ENCODE results near the gene CARNS1.

DNA sequence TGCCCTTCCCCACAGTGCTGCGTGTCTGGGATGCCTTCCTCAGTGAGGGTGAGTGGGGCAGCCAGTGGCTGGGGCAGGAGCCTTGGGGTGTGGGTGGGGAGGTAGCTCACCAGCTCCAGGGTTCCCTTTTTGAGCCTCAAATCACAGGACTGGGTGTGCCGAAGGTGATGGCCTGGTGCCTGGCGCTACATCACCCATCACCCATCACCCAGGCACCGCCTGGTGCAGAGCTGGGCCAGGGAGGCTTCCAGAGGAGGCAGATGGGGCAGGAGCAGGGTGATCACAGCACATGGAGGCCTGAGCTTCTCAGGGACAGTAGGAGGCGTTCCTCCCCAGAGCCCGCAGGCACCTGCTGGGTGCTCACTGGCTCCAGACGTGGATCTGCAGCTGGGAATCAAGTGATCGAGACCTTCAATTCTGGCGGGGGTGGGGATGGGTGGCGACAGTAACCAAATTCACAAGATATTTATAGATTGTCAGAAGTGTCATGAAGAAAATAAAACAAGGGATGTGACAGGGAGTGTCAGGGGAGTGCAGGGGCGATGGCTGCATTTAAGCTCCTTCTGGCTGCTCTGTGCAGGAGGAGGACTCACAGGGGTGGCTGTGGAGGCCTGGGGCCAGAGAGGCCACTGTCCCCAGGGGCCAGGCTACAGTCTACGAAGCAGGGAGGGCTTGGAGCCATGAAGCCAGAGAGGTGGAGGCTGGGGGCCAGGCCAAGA is 8.3 kb upstream of the CARNS1 start:
- TF ChIP-seq, protein P1, sequence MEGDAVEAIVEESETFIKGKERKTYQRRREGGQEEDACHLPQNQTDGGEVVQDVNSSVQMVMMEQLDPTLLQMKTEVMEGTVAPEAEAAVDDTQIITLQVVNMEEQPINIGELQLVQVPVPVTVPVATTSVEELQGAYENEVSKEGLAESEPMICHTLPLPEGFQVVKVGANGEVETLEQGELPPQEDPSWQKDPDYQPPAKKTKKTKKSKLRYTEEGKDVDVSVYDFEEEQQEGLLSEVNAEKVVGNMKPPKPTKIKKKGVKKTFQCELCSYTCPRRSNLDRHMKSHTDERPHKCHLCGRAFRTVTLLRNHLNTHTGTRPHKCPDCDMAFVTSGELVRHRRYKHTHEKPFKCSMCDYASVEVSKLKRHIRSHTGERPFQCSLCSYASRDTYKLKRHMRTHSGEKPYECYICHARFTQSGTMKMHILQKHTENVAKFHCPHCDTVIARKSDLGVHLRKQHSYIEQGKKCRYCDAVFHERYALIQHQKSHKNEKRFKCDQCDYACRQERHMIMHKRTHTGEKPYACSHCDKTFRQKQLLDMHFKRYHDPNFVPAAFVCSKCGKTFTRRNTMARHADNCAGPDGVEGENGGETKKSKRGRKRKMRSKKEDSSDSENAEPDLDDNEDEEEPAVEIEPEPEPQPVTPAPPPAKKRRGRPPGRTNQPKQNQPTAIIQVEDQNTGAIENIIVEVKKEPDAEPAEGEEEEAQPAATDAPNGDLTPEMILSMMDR (IDR thresholded peaks at IDR 0.05 in 2 of 3, conservative IDR thresholded peaks at IDR 0.05 in 1 of 3; ENCODE audit: insufficient read depth in 2 of 3, low read depth in 1 of 3, low read length in 3 of 3): peak in 2 of 3 experiments; percentile 21 to 32; a peak in 3 of 6 replicates
- TF ChIP-seq ZNF175 (CRISPR knock-in tag; IDR thresholded peaks at IDR 0.05; ENCODE audit: low read depth): no peak
- TF ChIP-seq MITF (IDR thresholded peaks at IDR 0.05): no peak
- TF ChIP-seq SAP30 (IDR thresholded peaks at IDR 0.05; ENCODE audit: borderline replicate concordance, insufficient read depth, low read depth, low read length, poor library complexity, severe bottlenecking): no peak
- no peak for TF ChIP-seq SAFB (IDR thresholded peaks at IDR 0.05; ENCODE audit: borderline replicate concordance, low read depth, low read length)
- TF ChIP-seq EZH2 (IDR thresholded peaks at IDR 0.05; ENCODE audit: borderline replicate concordance, low read depth, low read length): no peak
- TF ChIP-seq DNMT1 (IDR thresholded peaks at IDR 0.05): no peak
- TF ChIP-seq FOSL1 (tag; conservative IDR thresholded peaks at IDR 0.05): no peak
- no peak for TF ChIP-seq HDGF (IDR thresholded peaks at IDR 0.05)
- no peak for TF ChIP-seq ZNF583 (CRISPR knock-in tag; IDR thresholded peaks at IDR 0.05)

Measured in K562 (cell line).